SK-N-SH (cell line): ENCODE measurements around the gene SEMA4F. TPM values are rescaled to one million over a fixed set of nuclear protein-coding genes. Genes with fewer than 3 reads are reported as not detected.

Experiments used
- CTCF ChIA-PET: fragments of 300-600, 350-600 bp; formaldehyde crosslinking; extraction: SDS; loops from one replicate; lab custom pipeline; 2021; lab: Yijun Ruan, JAX
- POLR2A ChIA-PET: fragments of 350-600 bp; sonication (Branson Sonifier 250); formaldehyde crosslinking; extraction: SDS; loops from one replicate; lab custom pipeline; 2020; ENCODE audit warnings: antibody characterized with exemption, inconsistent platforms; lab: Yijun Ruan, JAX
- DNase-seq: peaks from one replicate; pipeline ENCODE4 v3.0.0; 2012
- H2AFZ ChIP-seq: fragments of 200-600 bp; sonication (generic); 2 replicates; pipeline ENCODE4 v1.8.1; 2016; ENCODE audit warnings: antibody characterized with exemption, mild to moderate bottlenecking, low read depth
- H3F3A ChIP-seq: fragments of 200-600 bp; sonication (generic); replicated peaks from 2 replicates; pipeline ENCODE3; 2016; ENCODE audit warnings: antibody characterized with exemption, mild to moderate bottlenecking; ENCODE audit not compliant: insufficient read depth
- H3K27ac ChIP-seq, 2 experiments: fragments of 200-500 bp in 1 of 2; fragments of 200-600 bp in 1 of 2; sonication (Bioruptor generic) in 1 of 2; sonication (generic), shearing (Covaris generic) in 1 of 2; 2 replicates each; pipeline versions ENCODE4 v1.5.1 to v1.6.1; 2014 to 2016; ENCODE audit warnings: low read depth in 2 of 2, inconsistent platforms in 1 of 2, low read length in 1 of 2, mild to moderate bottlenecking in 1 of 2, mixed read lengths in 1 of 2
- H3K27me3 ChIP-seq: fragments of 200-600 bp; sonication (generic), shearing (Covaris generic); 2 replicates; pipeline ENCODE4 v1.6.1; 2016; ENCODE audit warnings: mixed run types; ENCODE audit not compliant: insufficient read depth
- H3K36me3 ChIP-seq, 2 experiments: fragments of 200-500 bp in 1 of 2; fragments of 200-600 bp in 1 of 2; sonication (Bioruptor generic) in 1 of 2; sonication (generic) in 1 of 2; replicated peaks in 1 of 2; 2 replicates each; pipeline versions ENCODE3 to v1.5.1; 2014 to 2016; ENCODE audit warnings: low read length in 1 of 2, mild to moderate bottlenecking in 1 of 2; ENCODE audit not compliant: insufficient read depth in 2 of 2, control insufficient read depth in 1 of 2
- H3K4me1 ChIP-seq, 2 experiments: fragments of 200-500 bp in 1 of 2; fragments of 200-600 bp in 1 of 2; sonication (Bioruptor generic) in 1 of 2; sonication (generic), shearing (Covaris generic) in 1 of 2; 2 replicates each; pipeline versions ENCODE4 v1.5.1 to v1.6.1; 2014 to 2016; ENCODE audit warnings: low read depth in 1 of 2, low read length in 1 of 2, mixed run types in 1 of 2; ENCODE audit not compliant: insufficient read depth in 2 of 2, control insufficient read depth in 1 of 2
- H3K4me2 ChIP-seq: fragments of 200-600 bp; sonication (generic), shearing (Covaris generic); 2 replicates; pipeline ENCODE4 v1.6.1; 2017; ENCODE audit warnings: mixed run types
- H3K4me3 ChIP-seq, 2 experiments: fragments of 200-500 bp in 1 of 2; fragments of 200-600 bp in 1 of 2; sonication (Bioruptor generic) in 1 of 2; sonication (generic), shearing (Covaris generic) in 1 of 2; 2 replicates each; pipeline versions ENCODE4 v1.5.1 to v1.8.1; 2014 to 2016; ENCODE audit warnings: low read depth in 2 of 2, inconsistent platforms in 1 of 2, low read length in 1 of 2, mild to moderate bottlenecking in 1 of 2, mixed read lengths in 1 of 2, moderate library complexity in 1 of 2
- H3K79me2 ChIP-seq: fragments of 200-600 bp; sonication (generic); 2 replicates; pipeline ENCODE4 v1.8.1; 2017; ENCODE audit warnings: mild to moderate bottlenecking; ENCODE audit not compliant: insufficient read depth
- H3K9ac ChIP-seq: fragments of 200-600 bp; sonication (generic); 2 replicates; pipeline ENCODE4 v1.6.1; 2017; ENCODE audit warnings: mixed run types
- H3K9me2 ChIP-seq: fragments of 200-600 bp; sonication (generic); 2 replicates; pipeline ENCODE4 v1.6.1; 2017; ENCODE audit warnings: mixed run types
- H3K9me3 ChIP-seq: fragments of 200-600 bp; sonication (generic); 2 replicates; pipeline ENCODE4 v1.6.1; 2017; ENCODE audit warnings: mixed run types, mild to moderate bottlenecking, moderate library complexity
- H4K20me1 ChIP-seq: fragments of 200-600 bp; sonication (generic); 2 replicates; pipeline ENCODE4 v1.6.1; 2017; ENCODE audit warnings: mild to moderate bottlenecking, mixed run types; ENCODE audit not compliant: insufficient read depth
- CTCF ChIP-seq: fragments of 200-600 bp; sonication (generic); IDR thresholded peaks from 2 replicates; pipeline ENCODE4 v1.6.1; 2017; ENCODE audit warnings: antibody characterized with exemption, mild to moderate bottlenecking, moderate library complexity
- ELF1 ChIP-seq: IDR thresholded peaks from 2 replicates; pipeline ENCODE4 v1.4.0; 2012
- EZH2phosphoT487 ChIP-seq: fragments of 200-600 bp; sonication (generic); IDR thresholded peaks from 2 replicates; pipeline ENCODE4 v1.6.1; 2017; ENCODE audit warnings: low read depth, mixed run types, mild to moderate bottlenecking, antibody characterized with exemption, moderate library complexity, borderline replicate concordance
- FOXM1 ChIP-seq: IDR thresholded peaks from 2 replicates; pipeline ENCODE4 v1.4.0; 2012; ENCODE audit warnings: low read depth, mild to moderate bottlenecking
- GABPA ChIP-seq: IDR thresholded peaks from 2 replicates; pipeline ENCODE4 v1.4.0; 2012; ENCODE audit warnings: low read depth, mild to moderate bottlenecking
- GATA2 ChIP-seq: sonication (generic); formaldehyde crosslinking; IDR thresholded peaks from 2 replicates; pipeline ENCODE4 v1.5.0; 2020; ENCODE audit warnings: mild to moderate bottlenecking, missing genetic modification reagents
- IRF3 ChIP-seq: fragments of 150-350 bp; IDR thresholded peaks from 2 replicates; pipeline ENCODE4 v1.6.1; 2016; ENCODE audit warnings: mild to moderate bottlenecking, low read depth, low read length
- MEF2A ChIP-seq: IDR thresholded peaks from 2 replicates; pipeline ENCODE4 v1.4.0; 2012; ENCODE audit warnings: low read depth, borderline replicate concordance
- MXI1 ChIP-seq: IDR thresholded peaks from 2 replicates; pipeline ENCODE4 v1.6.1; 2012; ENCODE audit warnings: mild to moderate bottlenecking, low read depth, low read length, improper control_type of control experiment
- POLR2AphosphoS5 ChIP-seq: IDR thresholded peaks from 2 replicates; pipeline ENCODE4 v1.6.1; 2012; ENCODE audit warnings: low read depth, low read length
- RCOR1 ChIP-seq: fragments of 150-350 bp; IDR thresholded peaks from 2 replicates; pipeline ENCODE4 v1.6.1; 2017; ENCODE audit warnings: antibody characterized with exemption, low read length
- REST ChIP-seq: IDR thresholded peaks from 2 replicates; pipeline ENCODE4 v1.6.1; 2012; ENCODE audit warnings: mild to moderate bottlenecking, low read depth, low read length, moderate library complexity
- RFX5 ChIP-seq: IDR thresholded peaks from 2 replicates; pipeline ENCODE4 v1.6.1; 2012; ENCODE audit warnings: mild to moderate bottlenecking, improper control_type of control experiment, low read length
- SMC3 ChIP-seq: IDR thresholded peaks from 2 replicates; pipeline ENCODE4 v1.6.1; 2012; ENCODE audit warnings: low read depth, low read length, improper control_type of control experiment
- TAF1 ChIP-seq: IDR thresholded peaks from 2 replicates; pipeline ENCODE4 v1.6.1; 2012; ENCODE audit warnings: low read depth, mild to moderate bottlenecking, low read length, moderate library complexity, borderline replicate concordance
- TEAD4 ChIP-seq: IDR thresholded peaks from 2 replicates; pipeline ENCODE4 v1.4.0; 2012; ENCODE audit warnings: mild to moderate bottlenecking, borderline replicate concordance; ENCODE audit not compliant: insufficient read depth
- USF1 ChIP-seq: IDR thresholded peaks from 2 replicates; pipeline ENCODE4 v1.4.0; 2012; ENCODE audit warnings: low read depth, borderline replicate concordance
- YY1 ChIP-seq: IDR thresholded peaks from 2 replicates; pipeline ENCODE4 v1.4.0; 2012; ENCODE audit warnings: low read depth, mild to moderate bottlenecking
- WGBS: methylation state at CpG from one replicate; pipeline ENCODE4 v1.1.6; 2017; ENCODE audit warnings: low lambda C conversion rate; 5-methylcytosine and 5-hydroxymethylcytosine counted together
- polyA plus RNA-seq, 3 experiments: library from polyadenylated mRNA; depleted of rRNA; stranded (reverse); fragments of >200 nt; gene quantifications; 2 replicates each; pipeline ENCODE4 v1.2.3, GENCODE V29; 2012

The SEMA4F gene
- polyA plus RNA-seq, 1 of the 3 experiments (the other 2 are of a cell fraction) = 17.3 TPM

- H3K36me3 ChIP-seq = no peaks in the 10 kb centered on the region
- H4K20me1 ChIP-seq = no peaks in the 10 kb centered on the region
- no peak for DNase-seq
- no peak overlapping the region for H3K9ac ChIP-seq
- POLR2A ChIA-PET = no interaction called here
- H3F3A ChIP-seq = no peaks in the 10 kb centered on the region
- no peaks in the 10 kb centered on the region for H3K79me2 ChIP-seq
- CTCF ChIA-PET = no interaction called here
- H2AFZ ChIP-seq = no peak overlapping the region
- no peaks in the 10 kb centered on the region for H3K9me2 ChIP-seq
- no peak overlapping the region for H3K4me3 ChIP-seq
- TF ChIP-seq RCOR1 (no peak), SMC3 (no peak), REST (no peak), ELF1 (no peak), TAF1 (no peak)
- no peaks in the 10 kb centered on the region for H3K27me3 ChIP-seq
- no peak overlapping the region for H3K27ac ChIP-seq
- H3K4me1 ChIP-seq = peaks cover 0 to 2% of the 10 kb centered on the region in 2 experiments; a peak in 1 of 4 replicates
- no peak overlapping the region for H3K4me2 ChIP-seq
- no peaks in the 10 kb centered on the region for H3K9me3 ChIP-seq
- 72% methylated on average over 3 of the region's 3 CpGs for WGBS
These were observed 53.8 kb downstream of the SEMA4F start for GRCh38 chr2:74707837-74708236.

- Histone ChIP-seq H3K36me3 (no peaks in the 10 kb centered on the region), H3K4me1 (peaks cover 0 to 2% of the 10 kb centered on the region in 2 experiments; a peak in 1 of 4 replicates), H4K20me1 (no peaks in the 10 kb centered on the region), H3K9me2 (no peaks in the 10 kb centered on the region), H3K9me3 (no peaks in the 10 kb centered on the region), H3K79me2 (no peaks in the 10 kb centered on the region), H3K4me2 (no peak overlapping the region), H3K9ac (no peak overlapping the region), H3F3A (no peaks in the 10 kb centered on the region), H3K4me3 (no peak overlapping the region), H3K27ac (no peak overlapping the region), H2AFZ (no peak overlapping the region), H3K27me3 (no peaks in the 10 kb centered on the region)
- CTCF ChIA-PET = interaction anchor here (2.2 kb wide), 1 partner anchor 18 kb away, joined by 5 read pairs; no protein-coding TSS in a partner anchor
- no peak for DNase-seq
- TF ChIP-seq RFX5 (no peak), USF1 (no peak), FOXM1 (no peak), RCOR1 (no peak), EZH2phosphoT487 (no peak), TEAD4 (no peak), IRF3 (no peak), ELF1 (no peak), POLR2AphosphoS5 (no peak), GABPA (no peak), CTCF (no peak), MXI1 (no peak), MEF2A (no peak), YY1 (no peak), GATA2 (CRISPR knock-in tag) (no peak)
- POLR2A ChIA-PET = no interaction called here
These were observed 54.2 kb downstream of the SEMA4F start for GRCh38 chr2:74708296-74708695.
